ENCODE measurements around the gene MIA.
A peak's percentile ranks its signal among the peaks of the same experiment; 100 is the strongest.
"Not testable (repeated sequence)": the region's sequence is repeated elsewhere in the genome, so short reads cannot be mapped to it uniquely, and the experiment has no call there.

DNA sequence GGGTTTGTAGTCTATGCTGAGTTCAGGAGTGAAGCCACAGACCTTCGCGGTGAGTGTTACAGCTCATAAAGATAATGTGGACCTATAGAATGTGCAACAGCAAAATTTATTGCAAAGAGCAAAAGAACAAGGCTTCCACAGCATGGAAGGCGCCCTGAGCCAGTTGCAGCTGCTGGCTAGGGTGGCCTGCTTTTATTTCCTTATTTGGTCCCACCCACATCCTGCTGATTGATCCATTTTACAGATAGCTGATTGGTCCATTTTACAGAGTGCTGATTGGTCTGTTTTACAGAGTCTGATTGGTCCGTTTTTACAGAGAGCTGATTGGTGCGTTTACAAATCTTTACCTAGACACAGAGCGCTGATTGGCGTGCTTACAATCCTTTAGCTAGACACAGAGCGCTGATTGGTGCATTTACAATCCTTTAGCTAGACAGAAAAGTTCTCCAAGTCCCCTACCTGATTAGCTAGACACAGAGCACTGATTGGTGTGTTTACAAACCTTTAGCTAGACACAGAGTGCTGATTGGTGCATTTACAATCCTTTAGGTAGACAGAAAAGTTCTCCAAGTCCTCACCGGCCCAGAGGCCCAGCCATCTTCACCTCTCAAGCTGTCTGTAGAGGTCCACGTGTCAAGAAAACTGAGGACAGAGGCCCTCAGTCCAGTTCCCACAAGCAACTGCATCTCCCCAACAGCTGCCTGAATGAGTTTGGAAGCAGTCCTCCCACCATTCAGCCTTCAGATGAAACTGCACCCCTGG, 4.0 kb upstream of the MIA start:
- TF ChIP-seq, protein P1, sequence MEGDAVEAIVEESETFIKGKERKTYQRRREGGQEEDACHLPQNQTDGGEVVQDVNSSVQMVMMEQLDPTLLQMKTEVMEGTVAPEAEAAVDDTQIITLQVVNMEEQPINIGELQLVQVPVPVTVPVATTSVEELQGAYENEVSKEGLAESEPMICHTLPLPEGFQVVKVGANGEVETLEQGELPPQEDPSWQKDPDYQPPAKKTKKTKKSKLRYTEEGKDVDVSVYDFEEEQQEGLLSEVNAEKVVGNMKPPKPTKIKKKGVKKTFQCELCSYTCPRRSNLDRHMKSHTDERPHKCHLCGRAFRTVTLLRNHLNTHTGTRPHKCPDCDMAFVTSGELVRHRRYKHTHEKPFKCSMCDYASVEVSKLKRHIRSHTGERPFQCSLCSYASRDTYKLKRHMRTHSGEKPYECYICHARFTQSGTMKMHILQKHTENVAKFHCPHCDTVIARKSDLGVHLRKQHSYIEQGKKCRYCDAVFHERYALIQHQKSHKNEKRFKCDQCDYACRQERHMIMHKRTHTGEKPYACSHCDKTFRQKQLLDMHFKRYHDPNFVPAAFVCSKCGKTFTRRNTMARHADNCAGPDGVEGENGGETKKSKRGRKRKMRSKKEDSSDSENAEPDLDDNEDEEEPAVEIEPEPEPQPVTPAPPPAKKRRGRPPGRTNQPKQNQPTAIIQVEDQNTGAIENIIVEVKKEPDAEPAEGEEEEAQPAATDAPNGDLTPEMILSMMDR (IDR thresholded peaks at IDR 0.05 in 8 of 11, conservative IDR thresholded peaks at IDR 0.05 in 3 of 11) = not testable (repeated sequence)
- TF ChIP-seq POLR2AphosphoS5 (IDR thresholded peaks at IDR 0.05) = peak in 1 of 3 donors; percentile 4
- TF ChIP-seq POLR2A (IDR thresholded peaks at IDR 0.05) = not testable (repeated sequence)
